ENCODE data around the gene ARHGEF40. TPM values are rescaled to one million over a fixed set of nuclear protein-coding genes. Genes with fewer than 3 reads are reported as not detected.

ARHGEF40 gene
- total RNA-seq, 2 donors from 2014 or later = 14.3 to 16.0 TPM

DNA sequence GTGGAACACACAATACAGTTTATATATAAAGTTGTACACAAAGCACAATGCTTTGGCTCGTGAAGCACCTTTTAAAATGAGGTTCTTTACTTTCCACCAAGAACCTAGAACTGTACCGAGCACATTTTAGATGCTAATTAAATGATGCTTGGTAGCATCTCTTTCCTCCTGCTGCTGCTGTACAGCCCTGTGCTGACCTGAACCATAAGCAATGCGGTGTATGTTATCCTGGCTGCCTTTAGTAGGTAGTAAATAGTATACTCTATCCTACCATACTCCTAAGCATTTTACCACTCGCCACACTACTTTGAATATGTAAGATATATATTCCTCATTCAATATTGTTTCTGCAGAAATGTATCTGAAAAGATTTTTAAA, 15.3 kb upstream of the ARHGEF40 start:
- no peak for DNase-seq (ENCODE audit: low spot score)
- Histone ChIP-seq H3K4me3 (no peak overlapping the region), H3K36me3 (no peaks in the 10 kb centered on the region), H3K9me3 (no peaks in the 10 kb centered on the region), H3K27ac (no peak overlapping the region), H3K4me1 (no peaks in the 10 kb centered on the region), H3K27me3 (no peaks in the 10 kb centered on the region)
- TF ChIP-seq, protein P1, sequence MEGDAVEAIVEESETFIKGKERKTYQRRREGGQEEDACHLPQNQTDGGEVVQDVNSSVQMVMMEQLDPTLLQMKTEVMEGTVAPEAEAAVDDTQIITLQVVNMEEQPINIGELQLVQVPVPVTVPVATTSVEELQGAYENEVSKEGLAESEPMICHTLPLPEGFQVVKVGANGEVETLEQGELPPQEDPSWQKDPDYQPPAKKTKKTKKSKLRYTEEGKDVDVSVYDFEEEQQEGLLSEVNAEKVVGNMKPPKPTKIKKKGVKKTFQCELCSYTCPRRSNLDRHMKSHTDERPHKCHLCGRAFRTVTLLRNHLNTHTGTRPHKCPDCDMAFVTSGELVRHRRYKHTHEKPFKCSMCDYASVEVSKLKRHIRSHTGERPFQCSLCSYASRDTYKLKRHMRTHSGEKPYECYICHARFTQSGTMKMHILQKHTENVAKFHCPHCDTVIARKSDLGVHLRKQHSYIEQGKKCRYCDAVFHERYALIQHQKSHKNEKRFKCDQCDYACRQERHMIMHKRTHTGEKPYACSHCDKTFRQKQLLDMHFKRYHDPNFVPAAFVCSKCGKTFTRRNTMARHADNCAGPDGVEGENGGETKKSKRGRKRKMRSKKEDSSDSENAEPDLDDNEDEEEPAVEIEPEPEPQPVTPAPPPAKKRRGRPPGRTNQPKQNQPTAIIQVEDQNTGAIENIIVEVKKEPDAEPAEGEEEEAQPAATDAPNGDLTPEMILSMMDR (IDR thresholded peaks at IDR 0.05) = no peak

- Histone ChIP-seq H3K4me1 (no peaks in the 10 kb centered on the region), H3K4me3 (no peak overlapping the region), H3K9me3 (no peaks in the 10 kb centered on the region), H3K36me3 (no peaks in the 10 kb centered on the region), H3K27ac (no peak overlapping the region), H3K27me3 (no peaks in the 10 kb centered on the region)
- no peak for DNase-seq (ENCODE audit: low spot score)
- TF ChIP-seq, protein P1 (IDR thresholded peaks at IDR 0.05) = no peak
Observed at GRCh38 chr14:21055432-21056117, 14.5 kb upstream of the ARHGEF40 start.

DNA sequence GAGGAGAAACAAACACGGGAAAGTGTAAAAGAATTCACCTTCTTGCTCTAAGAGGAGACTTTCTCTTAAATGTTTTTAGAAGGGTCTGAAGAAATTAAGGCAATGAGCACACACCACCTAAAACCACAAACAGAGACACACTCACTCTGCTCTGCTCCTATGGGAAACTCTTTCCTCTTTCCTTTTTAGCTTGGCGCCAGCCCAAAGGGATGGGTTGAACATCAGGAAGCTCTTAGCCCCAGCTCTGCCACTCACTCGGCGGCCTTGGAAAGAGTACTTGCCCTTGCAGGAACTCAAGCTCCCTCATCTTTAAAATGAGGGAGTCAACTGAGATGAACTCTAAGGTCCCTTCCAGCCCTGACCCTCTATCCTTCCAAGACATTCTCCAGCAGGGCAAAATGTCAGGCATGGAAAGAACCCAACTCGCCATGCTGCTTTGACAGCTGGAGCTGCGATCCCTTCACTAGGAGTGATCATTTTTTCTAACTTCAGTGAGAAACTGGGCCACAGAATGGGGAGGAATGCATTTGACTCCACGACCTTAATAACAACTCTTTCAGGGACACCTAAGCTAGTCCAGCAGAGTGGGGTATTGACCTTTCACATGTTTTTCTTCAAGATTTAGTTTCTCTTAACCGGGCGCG, 13.5 kb upstream of the ARHGEF40 start:
- TF ChIP-seq, protein P1 (IDR thresholded peaks at IDR 0.05) = no peak

DNA sequence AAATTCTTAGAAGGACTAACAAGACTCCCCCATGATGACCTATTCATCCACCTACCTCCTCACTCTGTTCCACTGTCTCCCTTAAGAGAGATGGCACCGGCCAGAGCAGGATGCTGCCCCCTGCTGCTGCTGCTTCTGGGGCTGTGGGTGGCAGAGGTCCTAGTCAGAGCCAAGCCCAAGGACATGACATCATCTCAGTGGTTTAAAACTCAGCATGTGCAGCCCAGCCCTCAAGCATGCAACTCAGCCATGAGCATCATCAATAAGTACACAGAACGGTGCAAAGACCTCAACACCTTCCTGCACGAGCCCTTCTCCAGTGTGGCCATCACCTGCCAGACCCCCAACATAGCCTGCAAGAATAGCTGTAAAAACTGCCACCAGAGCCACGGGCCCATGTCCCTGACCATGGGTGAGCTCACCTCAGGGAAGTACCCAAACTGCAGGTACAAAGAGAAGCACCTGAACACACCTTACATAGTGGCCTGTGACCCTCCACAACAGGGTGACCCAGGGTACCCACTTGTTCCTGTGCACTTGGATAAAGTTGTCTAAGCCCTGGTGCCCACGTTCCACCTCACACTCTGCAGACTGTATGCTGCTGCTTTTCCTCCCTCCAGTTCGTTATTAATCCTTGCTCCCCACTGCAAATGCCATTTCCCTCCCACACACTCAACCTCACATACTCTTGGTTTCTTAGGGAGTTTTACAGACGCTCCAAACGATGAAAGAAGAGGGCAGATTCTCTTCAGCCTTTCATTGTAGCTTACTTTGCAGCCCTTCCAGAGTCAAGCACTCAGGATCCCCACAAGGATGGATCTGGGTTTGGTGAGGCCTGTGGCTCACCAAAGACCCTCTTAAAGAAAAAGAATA, 12.1 kb upstream of the ARHGEF40 start, which contains the start of gene RNASE8:
Gene RNASE8, plus strand, starts transcription at position 20 of the 873 bp plus-strand sequence. Its CDS starts 71 bp downstream, at position 91.
- TF ChIP-seq, protein P1 (IDR thresholded peaks at IDR 0.05) = no peak
- Histone ChIP-seq H3K27ac (no peak within 1 kb of the TSS), H3K36me3 (no peaks in the 10 kb centered on the region), H3K27me3 (no peaks in the 10 kb centered on the region), H3K4me3 (no peak within 1 kb of the TSS), H3K4me1 (no peaks in the 10 kb centered on the region), H3K9me3 (no peaks in the 10 kb centered on the region)
- no peak for DNase-seq (ENCODE audit: low spot score)

More for the DNA sequence above, 13.5 kb upstream of the ARHGEF40 start:
- Histone ChIP-seq H3K9me3 (no peaks in the 10 kb centered on the region), H3K27ac (no peak overlapping the region), H3K36me3 (no peaks in the 10 kb centered on the region), H3K4me3 (no peak overlapping the region), H3K27me3 (no peaks in the 10 kb centered on the region), H3K4me1 (no peaks in the 10 kb centered on the region)
- DNase-seq (ENCODE audit: low spot score) = no peak

- no peaks in the 10 kb centered on the region for H3K36me3 ChIP-seq
- H3K4me3 ChIP-seq = no peak overlapping the region
- DNase-seq (ENCODE audit: low spot score) = no peak
- TF ChIP-seq, protein P1 (IDR thresholded peaks at IDR 0.05) = no peak
- no peaks in the 10 kb centered on the region for H3K9me3 ChIP-seq
- no peaks in the 10 kb centered on the region for H3K27me3 ChIP-seq
- no peaks in the 10 kb centered on the region for H3K4me1 ChIP-seq
- H3K27ac ChIP-seq = no peak overlapping the region
Observed at GRCh38 chr14:21058903-21059302, 11.2 kb upstream of the ARHGEF40 start.
